ENCODE measurements around the gene LRMDA. TPM values are rescaled to one million over a fixed set of nuclear protein-coding genes. Genes with fewer than 3 reads are reported as not detected.

LRMDA gene
- total RNA-seq, 1 donor from 2014 or later = 7.3 TPM

- H3K36me3 ChIP-seq (ENCODE audit: control insufficient read depth in 3 of 3, insufficient read depth in 3 of 3, low read length in 3 of 3) = no peaks in the 10 kb centered on the region
- no peak overlapping the region for H3K27ac ChIP-seq (ENCODE audit: low read depth, low read length)
- no peaks in the 10 kb centered on the region for H3K27me3 ChIP-seq (ENCODE audit: control insufficient read depth in 3 of 3, insufficient read depth in 3 of 3, low read length in 3 of 3)
- no peak overlapping the region for H3K4me3 ChIP-seq (ENCODE audit: low read length in 3 of 3)
- no peaks in the 10 kb centered on the region for H3K4me1 ChIP-seq (ENCODE audit: control insufficient read depth in 3 of 3, insufficient read depth in 3 of 3, low read length in 3 of 3)
- no peak overlapping the region for H3K9ac ChIP-seq (ENCODE audit: low read depth in 1 of 3, low read length in 3 of 3)
- H3K9me3 ChIP-seq (ENCODE audit: control insufficient read depth in 3 of 3, low read length in 3 of 3) = no peaks in the 10 kb centered on the region
Observed at GRCh38 chr10:76172020-76172419, 740.6 kb downstream of the LRMDA start.

GRCh38 chr10:76175533-76176165 lies 744.2 kb downstream of the LRMDA start:
- no peak overlapping the region for H3K9ac ChIP-seq (ENCODE audit: low read depth in 1 of 3, low read length in 3 of 3)
- H3K4me1 ChIP-seq (ENCODE audit: control insufficient read depth in 3 of 3, insufficient read depth in 3 of 3, low read length in 3 of 3) = no peaks in the 10 kb centered on the region
- H3K4me3 ChIP-seq (ENCODE audit: low read length in 3 of 3) = no peak overlapping the region
- no peaks in the 10 kb centered on the region for H3K9me3 ChIP-seq (ENCODE audit: control insufficient read depth in 3 of 3, low read length in 3 of 3)
- no peaks in the 10 kb centered on the region for H3K27me3 ChIP-seq (ENCODE audit: control insufficient read depth in 3 of 3, insufficient read depth in 3 of 3, low read length in 3 of 3)
- H3K36me3 ChIP-seq (ENCODE audit: control insufficient read depth in 3 of 3, insufficient read depth in 3 of 3, low read length in 3 of 3) = no peaks in the 10 kb centered on the region
- H3K27ac ChIP-seq (ENCODE audit: low read depth, low read length) = no peak overlapping the region

GRCh38 chr10:76176166-76176550 lies 744.7 kb downstream of the LRMDA start:
- Histone ChIP-seq H3K4me1 (ENCODE audit: control insufficient read depth in 3 of 3, insufficient read depth in 3 of 3, low read length in 3 of 3) (no peaks in the 10 kb centered on the region), H3K27ac (ENCODE audit: low read depth, low read length) (no peak overlapping the region), H3K9me3 (ENCODE audit: control insufficient read depth in 3 of 3, low read length in 3 of 3) (no peaks in the 10 kb centered on the region), H3K36me3 (ENCODE audit: control insufficient read depth in 3 of 3, insufficient read depth in 3 of 3, low read length in 3 of 3) (no peaks in the 10 kb centered on the region), H3K27me3 (ENCODE audit: control insufficient read depth in 3 of 3, insufficient read depth in 3 of 3, low read length in 3 of 3) (no peaks in the 10 kb centered on the region), H3K4me3 (ENCODE audit: low read length in 3 of 3) (no peak overlapping the region), H3K9ac (ENCODE audit: low read depth in 1 of 3, low read length in 3 of 3) (no peak overlapping the region)

- no peaks in the 10 kb centered on the region for H3K9me3 ChIP-seq (ENCODE audit: control insufficient read depth in 3 of 3, low read length in 3 of 3)
- no peak overlapping the region for H3K4me3 ChIP-seq (ENCODE audit: low read length in 3 of 3)
- H3K36me3 ChIP-seq (ENCODE audit: control insufficient read depth in 3 of 3, insufficient read depth in 3 of 3, low read length in 3 of 3) = no peaks in the 10 kb centered on the region
- no peak overlapping the region for H3K9ac ChIP-seq (ENCODE audit: low read depth in 1 of 3, low read length in 3 of 3)
- no peak overlapping the region for H3K27ac ChIP-seq (ENCODE audit: low read depth, low read length)
- no peaks in the 10 kb centered on the region for H3K4me1 ChIP-seq (ENCODE audit: control insufficient read depth in 3 of 3, insufficient read depth in 3 of 3, low read length in 3 of 3)
- no peaks in the 10 kb centered on the region for H3K27me3 ChIP-seq (ENCODE audit: control insufficient read depth in 3 of 3, insufficient read depth in 3 of 3, low read length in 3 of 3)
Observed at GRCh38 chr10:76177936-76178335, 746.5 kb downstream of the LRMDA start.

GRCh38 chr10:76178532-76179292 lies 747.3 kb downstream of the LRMDA start:
- H3K4me3 ChIP-seq (ENCODE audit: low read length in 3 of 3) = no peak overlapping the region
- no peaks in the 10 kb centered on the region for H3K4me1 ChIP-seq (ENCODE audit: control insufficient read depth in 3 of 3, insufficient read depth in 3 of 3, low read length in 3 of 3)
- no peaks in the 10 kb centered on the region for H3K36me3 ChIP-seq (ENCODE audit: control insufficient read depth in 3 of 3, insufficient read depth in 3 of 3, low read length in 3 of 3)
- no peak overlapping the region for H3K27ac ChIP-seq (ENCODE audit: low read depth, low read length)
- no peaks in the 10 kb centered on the region for H3K27me3 ChIP-seq (ENCODE audit: control insufficient read depth in 3 of 3, insufficient read depth in 3 of 3, low read length in 3 of 3)
- H3K9ac ChIP-seq (ENCODE audit: low read depth in 1 of 3, low read length in 3 of 3) = no peak overlapping the region
- no peaks in the 10 kb centered on the region for H3K9me3 ChIP-seq (ENCODE audit: control insufficient read depth in 3 of 3, low read length in 3 of 3)

GRCh38 chr10:76179806-76180205 lies 748.4 kb downstream of the LRMDA start:
- Histone ChIP-seq H3K4me3 (ENCODE audit: low read length in 3 of 3) (no peak overlapping the region), H3K27me3 (ENCODE audit: control insufficient read depth in 3 of 3, insufficient read depth in 3 of 3, low read length in 3 of 3) (no peaks in the 10 kb centered on the region), H3K9me3 (ENCODE audit: control insufficient read depth in 3 of 3, low read length in 3 of 3) (no peaks in the 10 kb centered on the region), H3K9ac (ENCODE audit: low read depth in 1 of 3, low read length in 3 of 3) (no peak overlapping the region), H3K4me1 (ENCODE audit: control insufficient read depth in 3 of 3, insufficient read depth in 3 of 3, low read length in 3 of 3) (no peaks in the 10 kb centered on the region), H3K36me3 (ENCODE audit: control insufficient read depth in 3 of 3, insufficient read depth in 3 of 3, low read length in 3 of 3) (no peaks in the 10 kb centered on the region), H3K27ac (ENCODE audit: low read depth, low read length) (no peak overlapping the region)

- Histone ChIP-seq H3K4me1 (ENCODE audit: control insufficient read depth in 3 of 3, insufficient read depth in 3 of 3, low read length in 3 of 3) (no peaks in the 10 kb centered on the region), H3K9me3 (ENCODE audit: control insufficient read depth in 3 of 3, low read length in 3 of 3) (no peaks in the 10 kb centered on the region), H3K4me3 (ENCODE audit: low read length in 3 of 3) (no peak overlapping the region), H3K9ac (ENCODE audit: low read depth in 1 of 3, low read length in 3 of 3) (no peak overlapping the region), H3K36me3 (ENCODE audit: control insufficient read depth in 3 of 3, insufficient read depth in 3 of 3, low read length in 3 of 3) (no peaks in the 10 kb centered on the region), H3K27me3 (ENCODE audit: control insufficient read depth in 3 of 3, insufficient read depth in 3 of 3, low read length in 3 of 3) (no peaks in the 10 kb centered on the region), H3K27ac (ENCODE audit: low read depth, low read length) (no peak overlapping the region)
Observed at GRCh38 chr10:76184647-76185046, 753.2 kb downstream of the LRMDA start.

GRCh38 chr10:76185471-76186301 lies 754.3 kb downstream of the LRMDA start:
- H3K4me1 ChIP-seq (ENCODE audit: control insufficient read depth in 3 of 3, insufficient read depth in 3 of 3, low read length in 3 of 3) = no peaks in the 10 kb centered on the region
- no peaks in the 10 kb centered on the region for H3K27me3 ChIP-seq (ENCODE audit: control insufficient read depth in 3 of 3, insufficient read depth in 3 of 3, low read length in 3 of 3)
- no peak overlapping the region for H3K9ac ChIP-seq (ENCODE audit: low read depth in 1 of 3, low read length in 3 of 3)
- no peak overlapping the region for H3K27ac ChIP-seq (ENCODE audit: low read depth, low read length)
- H3K36me3 ChIP-seq (ENCODE audit: control insufficient read depth in 3 of 3, insufficient read depth in 3 of 3, low read length in 3 of 3) = no peaks in the 10 kb centered on the region
- H3K4me3 ChIP-seq (ENCODE audit: low read length in 3 of 3) = no peak overlapping the region
- no peaks in the 10 kb centered on the region for H3K9me3 ChIP-seq (ENCODE audit: control insufficient read depth in 3 of 3, low read length in 3 of 3)

GRCh38 chr10:76188216-76188615 lies 756.8 kb downstream of the LRMDA start:
- H3K4me3 ChIP-seq (ENCODE audit: low read length in 3 of 3) = no peak overlapping the region
- no peaks in the 10 kb centered on the region for H3K9me3 ChIP-seq (ENCODE audit: control insufficient read depth in 3 of 3, low read length in 3 of 3)
- H3K9ac ChIP-seq (ENCODE audit: low read depth in 1 of 3, low read length in 3 of 3) = no peak overlapping the region
- H3K27ac ChIP-seq (ENCODE audit: low read depth, low read length) = no peak overlapping the region
- H3K4me1 ChIP-seq (ENCODE audit: control insufficient read depth in 3 of 3, insufficient read depth in 3 of 3, low read length in 3 of 3) = no peaks in the 10 kb centered on the region
- no peaks in the 10 kb centered on the region for H3K27me3 ChIP-seq (ENCODE audit: control insufficient read depth in 3 of 3, insufficient read depth in 3 of 3, low read length in 3 of 3)
- no peaks in the 10 kb centered on the region for H3K36me3 ChIP-seq (ENCODE audit: control insufficient read depth in 3 of 3, insufficient read depth in 3 of 3, low read length in 3 of 3)
